HL-60 (cell line): ENCODE data around the gene NLK.

Source experiments
- DNase-seq, 2 experiments: peaks; one replicate each; pipeline ENCODE4 v3.0.0-alpha.2; 2010 to 2020; ENCODE audit warnings: low read depth in 1 of 2, low spot score in 1 of 2
- H3K27ac ChIP-seq: fragments of 250-450 bp; sonication (Bioruptor Pico); replicated peaks from 2 replicates; pipeline ENCODE4 v1.5.1; 2020; ENCODE audit warnings: mild to moderate bottlenecking, moderate library complexity
- H3K27me3 ChIP-seq: fragments of 250-450 bp; sonication (Bioruptor Pico); 2 replicates; pipeline ENCODE4 v1.5.1; 2021; ENCODE audit warnings: mild to moderate bottlenecking, moderate library complexity; ENCODE audit not compliant: insufficient read depth, poor library complexity, severe bottlenecking
- H3K4me3 ChIP-seq: replicated peaks from 2 replicates; pipeline ENCODE4 v1.5.1; 2011; ENCODE audit warnings: mild to moderate bottlenecking, control low read depth, low read length; ENCODE audit not compliant: insufficient read depth
- CTCF ChIP-seq: IDR thresholded peaks from one replicate; pipeline ENCODE4 v1.5.1; 2011; ENCODE audit warnings: low read length, control low read depth, inconsistent platforms; ENCODE audit not compliant: insufficient read depth
- GABPA ChIP-seq: IDR thresholded peaks from 2 replicates; pipeline ENCODE4 v1.6.1; 2012; ENCODE audit warnings: low read depth
- POLR2AphosphoS5 ChIP-seq: IDR thresholded peaks from 2 replicates; pipeline ENCODE4 v1.6.1; 2012; ENCODE audit warnings: low read depth
- SPI1 ChIP-seq: IDR thresholded peaks from 2 replicates; pipeline ENCODE4 v1.6.1; 2012; ENCODE audit warnings: low read depth, mild to moderate bottlenecking, borderline replicate concordance
- TF ChIP-seq, protein P1 (sequence below): IDR thresholded peaks from 2 replicates; pipeline ENCODE4 v1.6.1; 2012; ENCODE audit warnings: low read depth; ENCODE audit not compliant: insufficient replicate concordance

NLK gene

GRCh38 chr17:28118362-28118761, 75.9 kb downstream of the NLK start:
- Histone ChIP-seq H3K27me3 (no peaks in the 10 kb centered on the region), H3K27ac (peak overlapping the region; percentile 0; the same call in 1 of the 2 replicates), H3K4me3 (no peak overlapping the region)
- TF ChIP-seq CTCF (no peak), POLR2AphosphoS5 (no peak), GABPA (no peak), SPI1 (peak; percentile 52; the same call in 1 of the 2 replicates)
- TF ChIP-seq, protein P1, sequence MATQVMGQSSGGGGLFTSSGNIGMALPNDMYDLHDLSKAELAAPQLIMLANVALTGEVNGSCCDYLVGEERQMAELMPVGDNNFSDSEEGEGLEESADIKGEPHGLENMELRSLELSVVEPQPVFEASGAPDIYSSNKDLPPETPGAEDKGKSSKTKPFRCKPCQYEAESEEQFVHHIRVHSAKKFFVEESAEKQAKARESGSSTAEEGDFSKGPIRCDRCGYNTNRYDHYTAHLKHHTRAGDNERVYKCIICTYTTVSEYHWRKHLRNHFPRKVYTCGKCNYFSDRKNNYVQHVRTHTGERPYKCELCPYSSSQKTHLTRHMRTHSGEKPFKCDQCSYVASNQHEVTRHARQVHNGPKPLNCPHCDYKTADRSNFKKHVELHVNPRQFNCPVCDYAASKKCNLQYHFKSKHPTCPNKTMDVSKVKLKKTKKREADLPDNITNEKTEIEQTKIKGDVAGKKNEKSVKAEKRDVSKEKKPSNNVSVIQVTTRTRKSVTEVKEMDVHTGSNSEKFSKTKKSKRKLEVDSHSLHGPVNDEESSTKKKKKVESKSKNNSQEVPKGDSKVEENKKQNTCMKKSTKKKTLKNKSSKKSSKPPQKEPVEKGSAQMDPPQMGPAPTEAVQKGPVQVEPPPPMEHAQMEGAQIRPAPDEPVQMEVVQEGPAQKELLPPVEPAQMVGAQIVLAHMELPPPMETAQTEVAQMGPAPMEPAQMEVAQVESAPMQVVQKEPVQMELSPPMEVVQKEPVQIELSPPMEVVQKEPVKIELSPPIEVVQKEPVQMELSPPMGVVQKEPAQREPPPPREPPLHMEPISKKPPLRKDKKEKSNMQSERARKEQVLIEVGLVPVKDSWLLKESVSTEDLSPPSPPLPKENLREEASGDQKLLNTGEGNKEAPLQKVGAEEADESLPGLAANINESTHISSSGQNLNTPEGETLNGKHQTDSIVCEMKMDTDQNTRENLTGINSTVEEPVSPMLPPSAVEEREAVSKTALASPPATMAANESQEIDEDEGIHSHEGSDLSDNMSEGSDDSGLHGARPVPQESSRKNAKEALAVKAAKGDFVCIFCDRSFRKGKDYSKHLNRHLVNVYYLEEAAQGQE, result no peak
- peak in 1 of 2 experiments; percentile 11 for DNase-seq

DNA sequence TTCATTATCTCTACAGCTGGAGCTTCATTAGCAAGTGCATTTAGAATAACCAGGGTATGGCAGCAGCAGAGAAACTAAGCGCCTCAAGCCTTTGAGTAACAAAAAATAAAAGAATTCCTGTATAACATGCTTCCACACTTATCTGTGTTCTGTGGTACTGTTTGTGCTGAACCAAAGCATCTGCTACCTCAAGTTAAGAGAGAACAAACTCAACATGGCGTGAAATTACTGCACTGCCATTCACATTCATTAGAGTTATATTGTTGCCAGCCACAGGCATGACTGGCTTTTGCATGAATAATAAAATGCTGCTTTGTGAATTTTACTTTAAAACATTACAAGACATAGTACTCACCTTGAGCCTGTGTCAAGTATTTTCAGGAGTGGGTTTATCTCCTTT, 76.6 kb downstream of the NLK start:
- Histone ChIP-seq H3K27ac (peak overlapping the region; percentile 0; the same call in 1 of the 2 replicates), H3K4me3 (no peak overlapping the region), H3K27me3 (no peaks in the 10 kb centered on the region)
- no peak for DNase-seq
- TF ChIP-seq CTCF (no peak), POLR2AphosphoS5 (no peak)

DNA sequence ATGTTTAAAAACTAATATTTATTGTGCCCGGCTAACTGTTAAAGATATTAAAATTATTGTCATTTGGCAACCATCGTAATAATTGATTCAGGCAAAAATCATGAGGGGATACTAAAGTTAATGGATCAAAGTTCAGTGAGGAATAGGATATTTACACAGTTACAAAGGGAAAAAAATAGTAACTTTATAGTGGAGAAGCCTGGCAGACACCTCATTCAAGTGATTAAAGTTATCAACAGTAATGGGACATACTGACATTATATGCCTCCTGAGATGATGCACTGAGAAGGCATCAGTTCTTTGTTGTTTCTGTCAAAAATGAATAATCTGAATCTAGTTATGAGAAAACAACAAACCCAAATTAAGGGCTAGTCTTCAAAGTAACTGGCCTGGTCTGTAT, 77.1 kb downstream of the NLK start:
- TF ChIP-seq CTCF, result no peak
- no peak for TF ChIP-seq GABPA
- no peak for TF ChIP-seq SPI1
- no peak for DNase-seq
- no peaks in the 10 kb centered on the region for H3K27me3 ChIP-seq
- H3K27ac ChIP-seq, result no peak overlapping the region
- H3K4me3 ChIP-seq, result no peak overlapping the region

GRCh38 chr17:28120766-28121165, 78.3 kb downstream of the NLK start:
- no peaks in the 10 kb centered on the region for H3K27me3 ChIP-seq
- no peak for TF ChIP-seq SPI1
- TF ChIP-seq, protein P1, result no peak
- no peak for TF ChIP-seq GABPA
- no peak for TF ChIP-seq CTCF
- no peak overlapping the region for H3K4me3 ChIP-seq
- H3K27ac ChIP-seq, result no peak overlapping the region
- no peak for DNase-seq
